Measurements from ENCODE around the gene TIMM44.

TIMM44 gene

GRCh38 chr19:7943444-7944176 lies at the start of gene TIMM44:
Gene TIMM44 (minus strand): TSS chr19:7943666. CDS start chr19:7943651, 15 bp downstream.
- DNase-seq = peak; percentile 95 to 97

GRCh38 chr19:7992575-7992974 lies 49.1 kb upstream of the TIMM44 start:
- no peak for DNase-seq

GRCh38 chr19:7989071-7989575 lies 45.7 kb upstream of the TIMM44 start:
- DNase-seq = no peak

GRCh38 chr19:7988307-7988706 lies 44.8 kb upstream of the TIMM44 start:
- no peak for DNase-seq

GRCh38 chr19:7987114-7987768 lies 43.8 kb upstream of the TIMM44 start:
- DNase-seq = no peak

GRCh38 chr19:7986321-7987113 lies 43.1 kb upstream of the TIMM44 start:
- no peak for DNase-seq

- DNase-seq = no peak
These were observed 42.0 kb upstream of the TIMM44 start for GRCh38 chr19:7985481-7985911.

- DNase-seq = no peak
These were observed 40.8 kb upstream of the TIMM44 start for GRCh38 chr19:7983995-7984837.

- no peak for DNase-seq
These were observed 40.0 kb upstream of the TIMM44 start for GRCh38 chr19:7983286-7983950.

GRCh38 chr19:7982651-7983099 lies 39.2 kb upstream of the TIMM44 start:
- no peak for DNase-seq

- no peak for DNase-seq
These were observed 38.6 kb upstream of the TIMM44 start for GRCh38 chr19:7982103-7982502.

GRCh38 chr19:7981661-7982060 lies 38.2 kb upstream of the TIMM44 start:
- no peak for DNase-seq

- no peak for DNase-seq
These were observed 37.7 kb upstream of the TIMM44 start for GRCh38 chr19:7981199-7981598.

GRCh38 chr19:7980635-7981121 lies 37.2 kb upstream of the TIMM44 start:
- DNase-seq = no peak

- DNase-seq = no peak
These were observed 36.7 kb upstream of the TIMM44 start for GRCh38 chr19:7980168-7980567.

GRCh38 chr19:7979559-7979958 lies 36.1 kb upstream of the TIMM44 start:
- no peak for DNase-seq

- DNase-seq = no peak
These were observed 35.5 kb upstream of the TIMM44 start for GRCh38 chr19:7979011-7979410.

- no peak for DNase-seq
These were observed 34.8 kb upstream of the TIMM44 start for GRCh38 chr19:7978179-7978825.

- DNase-seq = no peak
These were observed 34.2 kb upstream of the TIMM44 start for GRCh38 chr19:7977723-7978040.

- DNase-seq = no peak
These were observed 33.7 kb upstream of the TIMM44 start for GRCh38 chr19:7977021-7977722.

- DNase-seq = no peak
These were observed 33.0 kb upstream of the TIMM44 start for GRCh38 chr19:7976461-7976860.

Data from stimulated activated CD4-positive, alpha-beta T cell treated with anti-CD3 and anti-CD28 coated beads, Interleukin-2, amount 100 ng/mL, for 48 hours (primary cell).